WI38 (cell line): Measurements from ENCODE around the gene PAXIP1.

Experiments used
- H3K4me3 ChIP-seq: 2 replicates; pipeline ENCODE4 v1.5.1; 2011; ENCODE audit warnings: low read depth, mild to moderate bottlenecking, control low read depth, low read length
- TF ChIP-seq, protein P1 (sequence below): IDR thresholded peaks from 2 replicates; pipeline ENCODE4 v1.5.1; 2012; ENCODE audit warnings: low read depth, mild to moderate bottlenecking, control low read depth, low read length

PAXIP1 gene

DNA sequence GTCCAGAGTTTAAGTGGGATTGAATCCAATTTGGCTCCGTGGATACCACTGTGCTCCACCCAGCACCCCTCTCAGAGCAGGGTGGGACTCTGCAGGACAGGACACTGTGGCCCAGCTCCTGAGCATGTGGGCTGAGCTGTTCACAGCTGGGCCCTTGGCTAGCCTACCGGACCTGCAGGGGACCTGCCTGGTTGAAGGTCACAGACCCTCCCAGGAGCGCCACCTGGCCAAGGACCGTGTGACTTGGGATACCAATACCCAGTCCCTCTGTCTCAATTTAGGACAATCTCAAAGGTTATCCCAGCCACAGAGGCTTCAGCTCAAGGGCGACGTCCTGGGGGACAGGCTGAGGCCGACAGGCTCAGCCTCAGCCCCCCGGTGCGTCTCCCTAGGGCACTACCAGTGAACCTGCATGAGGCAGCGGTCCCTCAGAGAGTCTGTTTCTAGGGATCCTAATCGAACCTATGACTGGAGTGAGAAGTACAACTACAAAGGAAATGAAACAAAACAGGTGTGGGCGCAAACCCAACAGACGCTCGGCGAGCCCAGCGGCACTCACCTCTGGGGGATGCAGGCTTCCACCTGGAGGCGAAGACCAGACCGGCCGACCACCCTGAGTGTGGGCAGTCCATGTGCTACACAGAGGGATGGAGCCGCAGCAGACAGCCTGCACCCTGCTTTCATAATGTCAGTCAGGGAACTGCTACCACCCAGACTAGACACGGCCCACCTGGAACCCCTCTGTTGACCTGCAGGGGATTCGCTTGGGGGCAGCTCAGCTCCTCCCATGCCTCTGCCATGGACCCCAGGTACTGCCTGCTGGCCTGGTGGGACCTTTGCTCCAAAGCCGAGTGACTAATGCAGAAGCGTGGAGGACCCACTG, 103.7 kb downstream of the PAXIP1 start:
- TF ChIP-seq, protein P1, sequence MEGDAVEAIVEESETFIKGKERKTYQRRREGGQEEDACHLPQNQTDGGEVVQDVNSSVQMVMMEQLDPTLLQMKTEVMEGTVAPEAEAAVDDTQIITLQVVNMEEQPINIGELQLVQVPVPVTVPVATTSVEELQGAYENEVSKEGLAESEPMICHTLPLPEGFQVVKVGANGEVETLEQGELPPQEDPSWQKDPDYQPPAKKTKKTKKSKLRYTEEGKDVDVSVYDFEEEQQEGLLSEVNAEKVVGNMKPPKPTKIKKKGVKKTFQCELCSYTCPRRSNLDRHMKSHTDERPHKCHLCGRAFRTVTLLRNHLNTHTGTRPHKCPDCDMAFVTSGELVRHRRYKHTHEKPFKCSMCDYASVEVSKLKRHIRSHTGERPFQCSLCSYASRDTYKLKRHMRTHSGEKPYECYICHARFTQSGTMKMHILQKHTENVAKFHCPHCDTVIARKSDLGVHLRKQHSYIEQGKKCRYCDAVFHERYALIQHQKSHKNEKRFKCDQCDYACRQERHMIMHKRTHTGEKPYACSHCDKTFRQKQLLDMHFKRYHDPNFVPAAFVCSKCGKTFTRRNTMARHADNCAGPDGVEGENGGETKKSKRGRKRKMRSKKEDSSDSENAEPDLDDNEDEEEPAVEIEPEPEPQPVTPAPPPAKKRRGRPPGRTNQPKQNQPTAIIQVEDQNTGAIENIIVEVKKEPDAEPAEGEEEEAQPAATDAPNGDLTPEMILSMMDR = no peak
- no peak overlapping the region for H3K4me3 ChIP-seq

DNA sequence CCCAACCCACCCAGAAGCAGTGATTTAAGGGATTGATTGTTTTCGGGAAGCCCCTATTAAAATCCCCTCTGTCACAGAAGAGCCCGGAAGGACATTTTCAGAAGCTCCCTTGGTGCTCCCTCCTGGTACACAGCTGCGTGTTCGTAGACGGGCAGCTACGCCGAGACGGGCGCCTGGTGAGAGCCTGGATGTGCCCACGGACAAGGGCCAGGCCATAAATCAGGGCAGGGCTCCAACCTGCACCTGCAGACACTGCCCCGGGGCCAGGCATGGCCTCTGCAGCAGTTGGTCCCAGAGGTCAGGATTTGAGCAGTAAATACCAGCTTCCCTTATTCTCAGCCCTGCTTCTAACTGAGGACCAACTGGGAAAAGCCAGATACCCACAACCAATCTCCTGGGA, 106.8 kb downstream of the PAXIP1 start:
- TF ChIP-seq, protein P1 = no peak
- no peak overlapping the region for H3K4me3 ChIP-seq
